NK-92 (cell line): ENCODE results near the gene LCA5.
"Not testable (repeated sequence)": the region's sequence is repeated elsewhere in the genome, so short reads cannot be mapped to it uniquely, and the experiment has no call there.

Source experiments
- DNase-seq: peaks from one replicate; lab custom pipeline; 2025; ENCODE audit not compliant: unreplicated experiment; lab: John Stamatoyannopoulos, UW

Gene LCA5

GRCh38 chr6:79468116-79468515, 69.1 kb downstream of the LCA5 start:
- no peak for DNase-seq

- DNase-seq, result no peak
Observed at GRCh38 chr6:79467716-79468115, 69.5 kb downstream of the LCA5 start.

GRCh38 chr6:79466207-79466834, 70.9 kb downstream of the LCA5 start:
- DNase-seq, result no peak

- DNase-seq, result no peak
Observed at GRCh38 chr6:79465381-79465780, 71.8 kb downstream of the LCA5 start.

- DNase-seq, result no peak
Observed at GRCh38 chr6:79463621-79464050, 73.6 kb downstream of the LCA5 start.

GRCh38 chr6:79461205-79461604, 76.0 kb downstream of the LCA5 start:
- DNase-seq, result no peak

- no peak for DNase-seq
Observed at GRCh38 chr6:79455446-79455845, 81.8 kb downstream of the LCA5 start.

GRCh38 chr6:79453558-79454042, 83.6 kb downstream of the LCA5 start:
- DNase-seq, result no peak

- no peak for DNase-seq
Observed at GRCh38 chr6:79450984-79451383, 86.2 kb downstream of the LCA5 start.

GRCh38 chr6:79446006-79446405, 91.2 kb downstream of the LCA5 start:
- no peak for DNase-seq

GRCh38 chr6:79443876-79444275, 93.4 kb downstream of the LCA5 start:
- DNase-seq, result not testable (repeated sequence)

GRCh38 chr6:79441192-79441591, 96.0 kb downstream of the LCA5 start:
- DNase-seq, result no peak

- no peak for DNase-seq
Observed at GRCh38 chr6:79440598-79440997, 96.6 kb downstream of the LCA5 start.

GRCh38 chr6:79438030-79438429, 99.2 kb downstream of the LCA5 start:
- no peak for DNase-seq

- DNase-seq, result no peak
Observed at GRCh38 chr6:79436241-79436640, 101.0 kb downstream of the LCA5 start.

- no peak for DNase-seq
Observed at GRCh38 chr6:79435746-79436145, 101.5 kb downstream of the LCA5 start.
